Gastrocnemius medialis (tissue), 4 donors: ENCODE data around the gene THOC7. TPM values are rescaled to one million over a fixed set of nuclear protein-coding genes. Genes with fewer than 3 reads are reported as not detected.

ENCODE experiments used
- ATAC-seq, 2 donors: fragments of 150-250 bp; one replicate each; pipeline ENCODE4 v1.9.1; 2016
- DNase-seq, 2 donors: peaks; one replicate each; pipeline ENCODE4 v3.0.0-alpha.2; 2019
- H3K27ac ChIP-seq, 4 donors: fragments of 200-600 bp; sonication (generic); 1 replicate in 1 of 4; 2 replicates in 3 of 4; pipeline ENCODE4 v1.5.1; 2016 to 2018; ENCODE audit warnings: mild to moderate bottlenecking in 2 of 4, moderate library complexity in 1 of 4
- H3K27me3 ChIP-seq, 3 donors: fragments of 200-600 bp; sonication (generic) in 2 of 3; 1 replicate in 1 of 3; 2 replicates in 2 of 3; pipeline versions ENCODE4 v1.5.1 to v1.6.0; 2016 to 2019; ENCODE audit warnings: mild to moderate bottlenecking in 1 of 3, moderate library complexity in 1 of 3
- H3K36me3 ChIP-seq, 2 donors: fragments of 200-600 bp; sonication (generic) in 1 of 2; one replicate each; pipeline ENCODE4 v1.5.1; 2017 to 2018
- H3K4me1 ChIP-seq, 2 donors: fragments of 200-600 bp; sonication (generic) in 1 of 2; one replicate each; pipeline ENCODE4 v1.5.1; 2016 to 2017; ENCODE audit warnings: mild to moderate bottlenecking in 2 of 2
- H3K4me3 ChIP-seq, 4 donors: fragments of 200-600 bp; sonication (generic) in 3 of 4; 1 replicate in 1 of 4; 2 replicates in 3 of 4; pipeline ENCODE4 v1.5.1; 2016 to 2019; ENCODE audit warnings: mild to moderate bottlenecking in 2 of 4
- H3K9me3 ChIP-seq, 3 donors: fragments of 200-600 bp; sonication (generic) in 2 of 3; 1 replicate in 1 of 3; 2 replicates in 2 of 3; pipeline ENCODE4 v1.5.1; 2016 to 2019
- POLR2A ChIP-seq, 2 donors: fragments of 450-650 bp; IDR thresholded peaks; one replicate each; pipeline ENCODE4 v1.6.1; 2017; ENCODE audit warnings: antibody characterized with exemption in 2 of 2, mild to moderate bottlenecking in 2 of 2, moderate library complexity in 2 of 2
- in situ Hi-C, 4 donors: fragments of 200-750 bp; cut with MboI; loops; one replicate each; pipeline versions ENCODE4 v1.15.0 to v1.8.0; 2017; ENCODE audit warnings: low sequenced_read_pairs in 4 of 4
- intact Hi-C: fragments of 100-400 bp; cut with DNase I; formaldehyde crosslinking; loops from one replicate; pipeline ENCODE4 v1.15.1; 2023; ENCODE audit warnings: low total_unique reads
- total RNA-seq, 4 donors: library from RNA; depleted of rRNA; stranded (reverse); fragments of >200 nt; gene quantifications; one replicate each; pipeline versions ENCODE4 v1.1.0 to v1.2.3, GENCODE V29; 2016
- TF ChIP-seq, protein P1 (sequence below), 5 experiments: fragments of 450-650 bp in 3 of 5; fragments of 200-600 bp in 2 of 5; sonication (generic) in 2 of 5; IDR thresholded peaks in 4 of 5; conservative IDR thresholded peaks in 1 of 5; 1 replicate in 4 of 5; 2 replicates in 1 of 5; pipeline ENCODE4 v1.5.1; 2016 to 2019; ENCODE audit warnings: antibody characterized with exemption in 5 of 5, mild to moderate bottlenecking in 3 of 5, moderate library complexity in 3 of 5

The THOC7 gene
- total RNA-seq, 4 donors from 2014 or later: 52.0 to 74.8 (median 67.6) TPM

- Histone ChIP-seq H3K27me3 (no peaks in the 10 kb centered on the region), H3K36me3 (no peaks in the 10 kb centered on the region), H3K27ac (no peak overlapping the region), H3K4me3 (no peak overlapping the region), H3K4me1 (peaks cover 15 to 28% of the 10 kb centered on the region in 2 donors), H3K9me3 (no peaks in the 10 kb centered on the region)
- ATAC-seq: no peak
- TF ChIP-seq, protein P1, sequence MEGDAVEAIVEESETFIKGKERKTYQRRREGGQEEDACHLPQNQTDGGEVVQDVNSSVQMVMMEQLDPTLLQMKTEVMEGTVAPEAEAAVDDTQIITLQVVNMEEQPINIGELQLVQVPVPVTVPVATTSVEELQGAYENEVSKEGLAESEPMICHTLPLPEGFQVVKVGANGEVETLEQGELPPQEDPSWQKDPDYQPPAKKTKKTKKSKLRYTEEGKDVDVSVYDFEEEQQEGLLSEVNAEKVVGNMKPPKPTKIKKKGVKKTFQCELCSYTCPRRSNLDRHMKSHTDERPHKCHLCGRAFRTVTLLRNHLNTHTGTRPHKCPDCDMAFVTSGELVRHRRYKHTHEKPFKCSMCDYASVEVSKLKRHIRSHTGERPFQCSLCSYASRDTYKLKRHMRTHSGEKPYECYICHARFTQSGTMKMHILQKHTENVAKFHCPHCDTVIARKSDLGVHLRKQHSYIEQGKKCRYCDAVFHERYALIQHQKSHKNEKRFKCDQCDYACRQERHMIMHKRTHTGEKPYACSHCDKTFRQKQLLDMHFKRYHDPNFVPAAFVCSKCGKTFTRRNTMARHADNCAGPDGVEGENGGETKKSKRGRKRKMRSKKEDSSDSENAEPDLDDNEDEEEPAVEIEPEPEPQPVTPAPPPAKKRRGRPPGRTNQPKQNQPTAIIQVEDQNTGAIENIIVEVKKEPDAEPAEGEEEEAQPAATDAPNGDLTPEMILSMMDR (IDR thresholded peaks at IDR 0.05 in 4 of 5, conservative IDR thresholded peaks at IDR 0.05 in 1 of 5): no peak
- no peak for TF ChIP-seq POLR2A (IDR thresholded peaks at IDR 0.05)
- intact Hi-C loops: loop anchor here (10.0 kb wide), 1 partner anchor 125 kb away; no protein-coding TSS in a partner anchor
- in situ Hi-C loops: loop anchor here in 1 of 4 donors (5.0 kb wide), 1 partner anchor 37 kb away; no protein-coding TSS in a partner anchor
- no peak for DNase-seq
Observed at GRCh38 chr3:63869940-63870614, 6.5 kb upstream of the THOC7 start.

DNA sequence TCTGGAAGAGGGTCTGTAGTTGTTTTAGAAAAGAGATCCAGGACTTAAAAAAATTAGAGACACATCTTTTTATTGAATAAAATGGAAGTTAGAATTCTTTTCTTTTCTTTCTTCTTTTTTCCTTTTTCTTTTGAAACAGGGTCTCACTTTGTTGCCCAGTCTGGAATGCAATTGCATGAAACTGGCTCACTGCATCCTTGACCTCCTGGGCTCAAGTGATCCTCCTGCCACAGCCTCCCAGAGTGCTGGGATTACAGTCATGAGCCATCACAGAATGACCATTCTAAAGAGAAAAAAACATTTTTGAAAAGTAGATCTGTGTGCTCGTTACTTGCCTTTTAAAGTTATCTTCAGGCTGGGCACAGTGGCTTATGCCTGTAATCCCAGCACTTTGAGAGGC, 3.6 kb upstream of the THOC7 start:
- ATAC-seq (no peak), DNase-seq (no peak)
- Histone ChIP-seq H3K4me3 (no peak overlapping the region), H3K27ac (no peak overlapping the region), H3K9me3 (no peaks in the 10 kb centered on the region), H3K27me3 (no peaks in the 10 kb centered on the region), H3K4me1 (peaks cover 25 to 27% of the 10 kb centered on the region in 2 donors), H3K36me3 (no peaks in the 10 kb centered on the region)
- intact Hi-C loops (loop anchor here (10.0 kb wide), 1 partner anchor 128 kb away; no protein-coding TSS in a partner anchor), in situ Hi-C loops (loop anchor here in 1 of 4 donors (5.0 kb wide), 1 partner anchor 40 kb away; no protein-coding TSS in a partner anchor)
- TF ChIP-seq POLR2A (IDR thresholded peaks at IDR 0.05): no peak
- TF ChIP-seq, protein P1 (IDR thresholded peaks at IDR 0.05 in 4 of 5, conservative IDR thresholded peaks at IDR 0.05 in 1 of 5): no peak

DNA sequence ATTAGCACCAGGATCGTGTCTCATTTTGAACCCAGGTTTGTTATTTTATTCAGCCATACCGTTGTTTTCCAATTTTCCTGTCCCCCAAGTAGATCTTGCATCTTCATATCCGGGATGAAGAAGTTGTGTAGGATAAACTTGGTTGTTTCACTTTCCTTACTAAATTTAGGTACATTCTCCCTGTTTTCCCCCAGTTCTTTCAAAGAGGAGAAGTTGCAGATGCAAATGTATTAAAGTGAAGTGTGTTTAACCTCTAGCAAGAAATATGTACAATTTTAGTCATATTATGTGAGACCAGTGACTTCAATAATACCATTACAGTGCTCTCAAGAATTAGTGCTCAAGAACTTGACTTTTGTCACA, 1.3 kb upstream of the THOC7 start:
- no peaks in the 10 kb centered on the region for H3K27me3 ChIP-seq
- H3K36me3 ChIP-seq: no peaks in the 10 kb centered on the region
- TF ChIP-seq, protein P1 (IDR thresholded peaks at IDR 0.05 in 4 of 5, conservative IDR thresholded peaks at IDR 0.05 in 1 of 5): no peak
- TF ChIP-seq POLR2A (IDR thresholded peaks at IDR 0.05): no peak
- H3K27ac ChIP-seq: peak overlapping the region; percentile 88 to 96 (median 92)
- intact Hi-C loops: loop anchor here (10.0 kb wide), 1 partner anchor 130 kb away; no protein-coding TSS in a partner anchor
- ATAC-seq (no peak), DNase-seq (no peak)
- H3K4me3 ChIP-seq: peak overlapping the region; percentile 90 to 99 (median 94)
- in situ Hi-C loops: loop anchor here in 1 of 4 donors (5.0 kb wide), 1 partner anchor 42 kb away; no protein-coding TSS in a partner anchor
- H3K4me1 ChIP-seq: peaks cover 13 to 16% of the 10 kb centered on the region in 2 donors
- no peaks in the 10 kb centered on the region for H3K9me3 ChIP-seq

GRCh38 chr3:63864008-63864964, 681 bp upstream of the THOC7 start:
- DNase-seq (peak in 1 of 2 donors; percentile 16), ATAC-seq (peak; percentile 47 to 73)
- Histone ChIP-seq H3K27me3 (no peaks in the 10 kb centered on the region), H3K36me3 (no peaks in the 10 kb centered on the region), H3K4me3 (peak overlapping the region; percentile 90 to 99 (median 94)), H3K4me1 (peaks cover 8 to 15% of the 10 kb centered on the region in 2 donors), H3K27ac (peak overlapping the region; percentile 88 to 96 (median 92)), H3K9me3 (no peaks in the 10 kb centered on the region)
- in situ Hi-C loops: no loop called here
- TF ChIP-seq, protein P1 (IDR thresholded peaks at IDR 0.05 in 4 of 5, conservative IDR thresholded peaks at IDR 0.05 in 1 of 5): no peak
- TF ChIP-seq POLR2A (IDR thresholded peaks at IDR 0.05): no peak
- intact Hi-C loops: loop anchor here (10.0 kb wide), 1 partner anchor 131 kb away; no protein-coding TSS in a partner anchor
